ENCODE data around the gene RELL2.

- TF ChIP-seq EZH2 (IDR thresholded peaks at IDR 0.05) = no peak
- no peak for TF ChIP-seq POLR2AphosphoS5 (IDR thresholded peaks at IDR 0.05; ENCODE audit: low read depth, low read length)
- no peak for TF ChIP-seq POLR2A (IDR thresholded peaks at IDR 0.05; ENCODE audit: borderline replicate concordance, extremely low read depth, insufficient read depth, insufficient read length)
- no peak for TF ChIP-seq CTCF (IDR thresholded peaks at IDR 0.05 in 2 of 3, conservative IDR thresholded peaks at IDR 0.05 in 1 of 3; ENCODE audit: borderline replicate concordance in 1 of 3, insufficient read depth in 1 of 3, low read depth in 2 of 3, low read length in 2 of 3)
- no peak for TF ChIP-seq EZH2phosphoT487 (IDR thresholded peaks at IDR 0.05; ENCODE audit: borderline replicate concordance)
- no peak for TF ChIP-seq CEBPB (IDR thresholded peaks at IDR 0.05; ENCODE audit: low read depth)
- TF ChIP-seq MAX (IDR thresholded peaks at IDR 0.05) = no peak
- no peak for TF ChIP-seq SRF (IDR thresholded peaks at IDR 0.05; ENCODE audit: low read depth)
- TF ChIP-seq ELF1 (IDR thresholded peaks at IDR 0.05; ENCODE audit: borderline replicate concordance, low read depth) = no peak
- TF ChIP-seq REST (IDR thresholded peaks at IDR 0.05; ENCODE audit: low read depth) = no peak
Measured at GRCh38 chr5:141651728-141652105, 14.9 kb downstream of the RELL2 start.

Measured in HCT116 (cell line).